K562 (cell line): Measurements from ENCODE around the gene BCR. TPM values are rescaled to one million over a fixed set of nuclear protein-coding genes. Genes with fewer than 3 reads are reported as not detected.
A peak's percentile ranks its signal among the peaks of the same experiment; 100 is the strongest.

Experiments used
- ATF1 ChIP-seq, 2 experiments: fragments of 450-650 bp in 1 of 2; IDR thresholded peaks; 2 replicates each; pipeline ENCODE4 v1.6.1; 2016; ENCODE audit warnings: missing compliant biosample characterization in 1 of 2, missing genetic modification characterization in 1 of 2
- C11orf30 ChIP-seq: fragments of 450-650 bp; IDR thresholded peaks from 2 replicates; pipeline ENCODE4 v1.6.1; 2016; ENCODE audit warnings: low read depth, mild to moderate bottlenecking
- KAT8 ChIP-seq: fragments of 450-650 bp; IDR thresholded peaks from 2 replicates; pipeline ENCODE4 v1.6.1; 2016; ENCODE audit warnings: low read depth, mild to moderate bottlenecking
- KDM2B ChIP-seq: fragments of 250-450 bp; sonication (Bioruptor Pico); IDR thresholded peaks from 2 replicates; pipeline ENCODE4 v1.8.0; 2021; ENCODE audit warnings: mild to moderate bottlenecking, moderate library complexity
- KLF1 ChIP-seq: fragments of 450-650 bp; IDR thresholded peaks from 2 replicates; pipeline ENCODE4 v1.6.1; 2016; ENCODE audit warnings: missing genetic modification characterization, missing compliant biosample characterization
- PTRF ChIP-seq: fragments of 450-650 bp; IDR thresholded peaks from 2 replicates; pipeline ENCODE4 v1.6.1; 2016; ENCODE audit warnings: mild to moderate bottlenecking, missing genetic modification characterization, missing compliant biosample characterization
- SAFB2 ChIP-seq: fragments of 200-400 bp; formaldehyde crosslinking; IDR thresholded peaks from 2 replicates; pipeline ENCODE4 v1.6.1; 2018; ENCODE audit warnings: borderline replicate concordance, low read length, low read depth, moderate library complexity; ENCODE audit not compliant: severe bottlenecking
- SREBF2 ChIP-seq: sonication (generic); formaldehyde crosslinking; IDR thresholded peaks from 2 replicates; pipeline ENCODE4 v1.4.0; 2020; ENCODE audit warnings: mild to moderate bottlenecking, missing genetic modification reagents
- polyA plus RNA-seq, 8 experiments: library from polyadenylated mRNA; depleted of rRNA in 4 of 8; stranded (reverse) in 5 of 8; unstranded in 3 of 8; fragments of >200 nt; fragmentation: Nextera tagmentation in 2 of 8; fragmentation: Illumina TruSeq in 1 of 8; extraction: Ambion mirVana in 2 of 8; extraction: Trizol in 1 of 8; gene quantifications; 2 replicates each; pipeline versions ENCODE4 v1.2.1 to v1.2.3, GENCODE V29; 2011 to 2014; ENCODE audit warnings: inconsistent platforms in 1 of 8, missing spikeins in 1 of 8
- total RNA-seq, 7 experiments: library from RNA; depleted of rRNA in 6 of 7; stranded (reverse); fragments of >200 nt in 6 of 7; fragmentation: Illumina TruSeq in 2 of 7; extraction: Trizol in 2 of 7; gene quantifications; 2 replicates each; pipeline versions ENCODE4 v1.2.1 to v1.2.3, GENCODE V29; 2011 to 2021; ENCODE audit warnings: low replicate concordance in 1 of 7
- TF ChIP-seq, protein P1 (sequence below), 2 experiments: fragments of 450-650 bp in 1 of 2; sonication (generic) in 1 of 2; formaldehyde crosslinking in 1 of 2; IDR thresholded peaks in 1 of 2; conservative IDR thresholded peaks in 1 of 2; 2 replicates each; pipeline versions ENCODE4 v1.6.1 to v1.8.1; 2016 to 2023; ENCODE audit warnings: mild to moderate bottlenecking in 2 of 2, moderate library complexity in 2 of 2, inconsistent platforms in 1 of 2, missing genetic modification reagents in 1 of 2
- TF ChIP-seq, protein P2 (sequence below): fragments of 250-450 bp; sonication (Bioruptor Pico); IDR thresholded peaks from 2 replicates; pipeline ENCODE4 v1.8.0; 2022; ENCODE audit warnings: inconsistent platforms, mild to moderate bottlenecking, moderate library complexity, borderline replicate concordance
- TF ChIP-seq, protein P3 (sequence below): sonication (generic); formaldehyde crosslinking; IDR thresholded peaks from 2 replicates; pipeline ENCODE4 v1.8.1; 2023; ENCODE audit warnings: mild to moderate bottlenecking, missing genetic modification reagents

BCR gene
- total and polyA plus RNA-seq, 9 of the 15 experiments (the other 6 are each of a cell fraction or from before 2014, with no cell fraction given): 0.41 to 150 (median 45.6) TPM

DNA sequence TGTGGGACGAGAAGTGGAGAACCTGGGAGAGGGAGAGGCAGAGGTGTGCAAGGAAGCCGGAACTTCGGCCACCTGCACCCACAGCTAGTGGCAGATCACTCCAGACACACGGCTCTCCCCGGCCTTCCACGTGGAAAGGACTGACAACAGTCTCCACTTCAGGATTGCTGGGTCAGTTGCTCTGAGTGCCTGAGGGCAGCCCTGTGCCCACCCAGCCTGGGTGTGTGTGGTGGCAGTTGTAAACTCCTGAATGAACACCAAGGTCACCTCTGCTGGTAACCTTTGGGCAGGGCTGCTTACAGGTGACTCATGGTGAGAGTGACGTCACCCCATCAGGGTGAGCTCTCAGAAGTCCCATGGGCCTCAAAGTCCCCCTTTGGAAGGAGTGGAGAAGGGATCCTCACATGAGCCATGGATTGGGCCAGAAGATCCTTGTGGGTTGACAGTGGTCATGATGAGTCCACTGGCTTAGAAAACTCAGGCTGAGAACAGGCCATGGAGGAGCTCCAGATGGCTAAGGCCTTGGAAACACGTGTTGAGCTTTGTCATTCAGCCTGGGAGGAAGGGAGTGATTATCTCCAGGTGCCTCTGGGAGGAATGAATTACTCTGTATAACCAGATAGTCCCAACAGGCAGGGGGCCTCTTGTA lies 71.3 kb downstream of the BCR start (continued):
- TF ChIP-seq, protein P1, sequence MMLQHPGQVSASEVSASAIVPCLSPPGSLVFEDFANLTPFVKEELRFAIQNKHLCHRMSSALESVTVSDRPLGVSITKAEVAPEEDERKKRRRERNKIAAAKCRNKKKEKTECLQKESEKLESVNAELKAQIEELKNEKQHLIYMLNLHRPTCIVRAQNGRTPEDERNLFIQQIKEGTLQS (IDR thresholded peaks at IDR 0.05): no peak
- TF ChIP-seq, protein P1 (CRISPR knock-in tag; conservative IDR thresholded peaks at IDR 0.05): peak; percentile 100
- TF ChIP-seq SAFB2 (no peak), PTRF (tag) (no peak), KLF1 (tag) (no peak), KDM2B (CRISPR knock-in tag) (no peak), ATF1 (CRISPR knock-in tag; IDR thresholded peaks at IDR 0.05) (no peak), ATF1 (tag; IDR thresholded peaks at IDR 0.05) (no peak), C11orf30 (no peak), KAT8 (no peak), SREBF2 (CRISPR knock-in tag) (no peak)
- TF ChIP-seq, protein P2, sequence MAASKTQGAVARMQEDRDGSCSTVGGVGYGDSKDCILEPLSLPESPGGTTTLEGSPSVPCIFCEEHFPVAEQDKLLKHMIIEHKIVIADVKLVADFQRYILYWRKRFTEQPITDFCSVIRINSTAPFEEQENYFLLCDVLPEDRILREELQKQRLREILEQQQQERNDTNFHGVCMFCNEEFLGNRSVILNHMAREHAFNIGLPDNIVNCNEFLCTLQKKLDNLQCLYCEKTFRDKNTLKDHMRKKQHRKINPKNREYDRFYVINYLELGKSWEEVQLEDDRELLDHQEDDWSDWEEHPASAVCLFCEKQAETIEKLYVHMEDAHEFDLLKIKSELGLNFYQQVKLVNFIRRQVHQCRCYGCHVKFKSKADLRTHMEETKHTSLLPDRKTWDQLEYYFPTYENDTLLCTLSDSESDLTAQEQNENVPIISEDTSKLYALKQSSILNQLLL (CRISPR knock-in tag): no peak
- TF ChIP-seq, protein P3, sequence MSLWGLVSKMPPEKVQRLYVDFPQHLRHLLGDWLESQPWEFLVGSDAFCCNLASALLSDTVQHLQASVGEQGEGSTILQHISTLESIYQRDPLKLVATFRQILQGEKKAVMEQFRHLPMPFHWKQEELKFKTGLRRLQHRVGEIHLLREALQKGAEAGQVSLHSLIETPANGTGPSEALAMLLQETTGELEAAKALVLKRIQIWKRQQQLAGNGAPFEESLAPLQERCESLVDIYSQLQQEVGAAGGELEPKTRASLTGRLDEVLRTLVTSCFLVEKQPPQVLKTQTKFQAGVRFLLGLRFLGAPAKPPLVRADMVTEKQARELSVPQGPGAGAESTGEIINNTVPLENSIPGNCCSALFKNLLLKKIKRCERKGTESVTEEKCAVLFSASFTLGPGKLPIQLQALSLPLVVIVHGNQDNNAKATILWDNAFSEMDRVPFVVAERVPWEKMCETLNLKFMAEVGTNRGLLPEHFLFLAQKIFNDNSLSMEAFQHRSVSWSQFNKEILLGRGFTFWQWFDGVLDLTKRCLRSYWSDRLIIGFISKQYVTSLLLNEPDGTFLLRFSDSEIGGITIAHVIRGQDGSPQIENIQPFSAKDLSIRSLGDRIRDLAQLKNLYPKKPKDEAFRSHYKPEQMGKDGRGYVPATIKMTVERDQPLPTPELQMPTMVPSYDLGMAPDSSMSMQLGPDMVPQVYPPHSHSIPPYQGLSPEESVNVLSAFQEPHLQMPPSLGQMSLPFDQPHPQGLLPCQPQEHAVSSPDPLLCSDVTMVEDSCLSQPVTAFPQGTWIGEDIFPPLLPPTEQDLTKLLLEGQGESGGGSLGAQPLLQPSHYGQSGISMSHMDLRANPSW (CRISPR knock-in tag): peak; percentile 95
